HEK293T (cell line): ENCODE results near the gene ZCCHC9.

Experiments
- BHLHE40 ChIP-seq: fragments of 450-650 bp; IDR thresholded peaks from 2 replicates; pipeline ENCODE4 v1.6.1; 2016; ENCODE audit warnings: mild to moderate bottlenecking, moderate library complexity, borderline replicate concordance
- CTBP1 ChIP-seq: fragments of 450-650 bp; IDR thresholded peaks from 2 replicates; pipeline ENCODE4 v1.6.1; 2016; ENCODE audit warnings: borderline replicate concordance
- FOXM1 ChIP-seq: fragments of 450-650 bp; IDR thresholded peaks from 2 replicates; pipeline ENCODE4 v1.6.1; 2017; ENCODE audit warnings: mild to moderate bottlenecking, borderline replicate concordance
- NFRKB ChIP-seq: fragments of 450-650 bp; IDR thresholded peaks from 2 replicates; pipeline ENCODE4 v1.6.1; 2016; ENCODE audit warnings: mild to moderate bottlenecking, moderate library complexity
- SP1 ChIP-seq: fragments of 450-650 bp; IDR thresholded peaks from 2 replicates; pipeline ENCODE4 v1.6.1; 2017
- SUZ12 ChIP-seq: fragments of 450-650 bp; IDR thresholded peaks from 2 replicates; pipeline ENCODE4 v1.6.1; 2016; ENCODE audit warnings: mild to moderate bottlenecking
- TARDBP ChIP-seq: fragments of 450-650 bp; IDR thresholded peaks from 2 replicates; pipeline ENCODE4 v1.6.1; 2016
- ZNF384 ChIP-seq: fragments of 450-650 bp; IDR thresholded peaks from 2 replicates; pipeline ENCODE4 v1.6.1; 2016

DNA sequence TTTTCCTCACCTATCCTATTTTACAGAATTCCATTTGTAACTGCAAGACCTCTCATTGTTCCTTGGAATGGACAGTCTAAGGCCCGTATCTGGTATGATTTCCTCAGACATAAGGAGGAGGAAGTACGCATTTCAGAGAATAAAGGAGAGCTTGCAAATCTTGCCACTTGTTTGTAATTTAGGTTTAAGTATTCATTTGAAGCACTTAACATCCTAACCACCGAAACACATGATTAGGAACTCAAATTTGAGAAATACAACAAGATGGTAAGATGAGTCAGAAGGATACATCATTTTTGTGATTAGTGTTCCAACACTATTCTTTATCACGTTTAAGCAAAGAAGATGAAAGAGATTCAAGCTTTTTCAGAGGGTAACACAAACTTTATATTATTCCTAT lies 3.9 kb upstream of the ZCCHC9 start:
- TF ChIP-seq CTBP1 = no peak
- no peak for TF ChIP-seq NFRKB
- TF ChIP-seq TARDBP = no peak
- no peak for TF ChIP-seq SP1
- TF ChIP-seq BHLHE40 = no peak
- TF ChIP-seq SUZ12 = no peak
- TF ChIP-seq ZNF384 = no peak
- no peak for TF ChIP-seq FOXM1
